Tibial artery (tissue), 4 donors: ENCODE measurements around the gene ARHGAP15.
A peak's percentile ranks its signal among the peaks of the same experiment; 100 is the strongest.

ENCODE experiments used
- DNase-seq, 2 donors: peaks; one replicate each; pipeline ENCODE4 v3.0.0-alpha.2; 2019
- H3K27ac ChIP-seq, 2 donors: fragments of 200-600 bp; sonication (generic) in 1 of 2; 1 replicate in 1 of 2; 2 replicates in 1 of 2; pipeline ENCODE4 v1.5.1; 2018 to 2019; ENCODE audit warnings: mild to moderate bottlenecking in 1 of 2
- H3K27me3 ChIP-seq, 2 donors: fragments of 200-600 bp; sonication (generic) in 1 of 2; one replicate each; pipeline versions ENCODE4 v1.5.1 to v1.6.0; 2016 to 2019
- H3K36me3 ChIP-seq, 3 donors: fragments of 200-600 bp; sonication (generic) in 2 of 3; one replicate each; pipeline ENCODE4 v1.5.1; 2016 to 2019; ENCODE audit warnings: mild to moderate bottlenecking in 2 of 3
- H3K4me1 ChIP-seq, 4 donors: fragments of 200-600 bp; sonication (generic) in 2 of 4; 1 replicate in 3 of 4; 2 replicates in 1 of 4; pipeline ENCODE4 v1.5.1; 2016 to 2019
- H3K4me3 ChIP-seq, 2 donors: fragments of 200-600 bp; sonication (generic) in 1 of 2; 1 replicate in 1 of 2; 2 replicates in 1 of 2; pipeline ENCODE4 v1.5.1; 2018 to 2019; ENCODE audit warnings: mild to moderate bottlenecking in 2 of 2
- H3K9me3 ChIP-seq, 3 donors: fragments of 200-600 bp; sonication (generic) in 1 of 3; one replicate each; pipeline ENCODE4 v1.5.1; 2016 to 2019
- intact Hi-C: fragments of 100-400 bp; cut with DNase I; formaldehyde crosslinking; loops from one replicate; pipeline ENCODE4 v1.15.0; 2023; ENCODE audit warnings: low total_unique reads
- TF ChIP-seq, protein P1 (sequence below), 2 experiments: fragments of 200-600 bp in 1 of 2; fragments of 450-650 bp in 1 of 2; IDR thresholded peaks; one replicate each; pipeline ENCODE4 v1.5.1; 2017 to 2019; ENCODE audit warnings: antibody characterized with exemption in 2 of 2, mild to moderate bottlenecking in 1 of 2, moderate library complexity in 1 of 2

ARHGAP15 gene

DNA sequence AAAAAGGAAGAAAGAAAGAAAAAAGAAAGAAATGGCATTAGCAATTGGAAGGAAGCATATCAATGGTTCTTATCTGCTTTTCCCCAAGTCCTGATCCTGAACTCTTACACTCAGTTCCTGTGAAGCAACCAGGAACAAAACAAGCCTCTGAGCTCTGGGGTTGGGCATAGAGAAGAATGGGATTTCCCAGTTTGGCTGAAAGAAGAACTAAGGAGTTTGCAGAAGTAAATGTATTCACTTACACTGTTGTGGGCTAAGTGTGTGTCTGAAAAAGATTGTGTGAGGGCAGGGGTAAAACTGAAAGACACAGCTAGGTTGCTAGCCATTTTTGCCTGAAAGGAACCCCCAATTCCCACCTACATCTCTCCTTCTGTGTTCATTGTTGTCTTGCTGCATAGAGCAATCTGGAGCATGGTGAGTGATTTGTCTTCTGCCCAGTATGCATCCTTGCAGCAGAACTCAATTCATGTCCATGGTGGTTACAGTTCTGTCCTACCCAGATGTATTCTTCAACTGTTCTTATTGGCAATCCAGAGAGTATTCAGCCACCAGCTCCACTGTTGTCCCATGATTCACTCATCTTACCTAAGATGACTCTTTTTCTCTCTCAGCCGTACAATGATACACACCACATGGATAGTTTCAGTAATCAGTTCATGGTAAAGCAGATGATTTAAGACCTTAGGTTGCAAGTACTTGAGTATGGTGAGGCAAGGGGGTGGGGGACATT is 348.7 kb downstream of the ARHGAP15 start:
- Histone ChIP-seq H3K27ac (peak overlapping the region; percentile 31 to 67), H3K4me3 (no peak overlapping the region), H3K9me3 (no peaks in the 10 kb centered on the region), H3K4me1 (peaks cover 0 to 82% (median 38%) of the 10 kb centered on the region in 4 donors), H3K27me3 (no peaks in the 10 kb centered on the region), H3K36me3 (no peaks in the 10 kb centered on the region)
- no peak for DNase-seq
- intact Hi-C loops = no loop called here
- TF ChIP-seq, protein P1, sequence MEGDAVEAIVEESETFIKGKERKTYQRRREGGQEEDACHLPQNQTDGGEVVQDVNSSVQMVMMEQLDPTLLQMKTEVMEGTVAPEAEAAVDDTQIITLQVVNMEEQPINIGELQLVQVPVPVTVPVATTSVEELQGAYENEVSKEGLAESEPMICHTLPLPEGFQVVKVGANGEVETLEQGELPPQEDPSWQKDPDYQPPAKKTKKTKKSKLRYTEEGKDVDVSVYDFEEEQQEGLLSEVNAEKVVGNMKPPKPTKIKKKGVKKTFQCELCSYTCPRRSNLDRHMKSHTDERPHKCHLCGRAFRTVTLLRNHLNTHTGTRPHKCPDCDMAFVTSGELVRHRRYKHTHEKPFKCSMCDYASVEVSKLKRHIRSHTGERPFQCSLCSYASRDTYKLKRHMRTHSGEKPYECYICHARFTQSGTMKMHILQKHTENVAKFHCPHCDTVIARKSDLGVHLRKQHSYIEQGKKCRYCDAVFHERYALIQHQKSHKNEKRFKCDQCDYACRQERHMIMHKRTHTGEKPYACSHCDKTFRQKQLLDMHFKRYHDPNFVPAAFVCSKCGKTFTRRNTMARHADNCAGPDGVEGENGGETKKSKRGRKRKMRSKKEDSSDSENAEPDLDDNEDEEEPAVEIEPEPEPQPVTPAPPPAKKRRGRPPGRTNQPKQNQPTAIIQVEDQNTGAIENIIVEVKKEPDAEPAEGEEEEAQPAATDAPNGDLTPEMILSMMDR (IDR thresholded peaks at IDR 0.05) = no peak

DNA sequence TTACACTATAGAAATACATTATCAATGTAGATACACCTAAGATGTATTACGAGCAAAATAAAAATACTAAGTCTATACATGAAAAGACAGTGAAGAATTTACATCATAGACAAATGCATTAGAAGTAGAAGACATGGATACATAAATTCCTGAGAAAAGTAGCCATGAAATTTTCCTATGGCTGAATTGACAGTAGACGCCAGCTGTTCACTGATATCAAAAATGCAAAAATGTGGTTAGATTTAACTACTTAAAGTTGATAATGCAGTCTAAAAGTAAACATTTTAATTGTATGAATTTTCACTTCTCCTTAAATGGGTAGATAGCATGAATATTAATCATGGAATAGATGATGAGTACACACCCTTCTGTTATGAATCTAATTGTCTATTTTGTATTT is 350.9 kb downstream of the ARHGAP15 start:
- H3K4me3 ChIP-seq = no peak overlapping the region
- H3K27me3 ChIP-seq = no peaks in the 10 kb centered on the region
- H3K36me3 ChIP-seq = no peaks in the 10 kb centered on the region
- TF ChIP-seq, protein P1 (IDR thresholded peaks at IDR 0.05) = no peak
- peak overlapping the region; percentile 67 to 69 for H3K27ac ChIP-seq
- H3K4me1 ChIP-seq = peaks cover 0 to 69% (median 30%) of the 10 kb centered on the region in 4 donors
- no peaks in the 10 kb centered on the region for H3K9me3 ChIP-seq
- intact Hi-C loops = no loop called here
- DNase-seq = no peak

DNA sequence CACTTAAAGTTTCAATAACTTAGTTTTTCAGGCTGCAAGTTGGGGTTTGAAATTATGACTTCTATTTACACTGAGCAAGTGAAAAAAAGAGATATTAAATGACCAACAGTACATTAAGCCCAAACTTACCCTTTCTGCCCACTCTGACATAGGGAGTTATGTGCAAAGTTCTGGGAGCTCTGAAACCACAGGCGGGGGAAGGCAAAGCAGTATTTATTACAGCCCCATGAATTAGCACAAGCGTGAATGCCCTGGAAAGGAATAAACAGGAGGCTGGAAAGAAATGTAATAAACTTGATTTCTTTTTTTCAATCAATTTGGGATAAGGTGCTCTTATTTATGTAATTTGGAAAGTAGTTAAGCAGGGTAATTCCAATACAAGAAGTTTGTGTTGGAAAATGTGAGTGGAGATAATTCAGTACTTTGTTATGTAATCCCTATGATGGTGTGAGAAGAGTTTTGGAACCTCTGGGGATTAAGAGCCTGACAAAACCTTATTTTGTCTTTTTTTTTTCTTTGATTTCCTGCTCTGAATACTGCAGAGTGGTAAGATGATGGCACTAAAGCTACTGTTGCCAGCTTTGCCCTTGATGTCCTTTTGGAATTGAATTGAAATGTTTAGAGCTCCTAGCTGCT is 351.5 kb downstream of the ARHGAP15 start:
- TF ChIP-seq, protein P1 (IDR thresholded peaks at IDR 0.05) = no peak
- intact Hi-C loops = no loop called here
- no peaks in the 10 kb centered on the region for H3K27me3 ChIP-seq
- H3K4me3 ChIP-seq = no peak overlapping the region
- no peaks in the 10 kb centered on the region for H3K36me3 ChIP-seq
- peak overlapping the region; percentile 67 to 69 for H3K27ac ChIP-seq
- no peak for DNase-seq
- H3K9me3 ChIP-seq = no peaks in the 10 kb centered on the region
- peaks cover 0 to 62% (median 24%) of the 10 kb centered on the region in 4 donors for H3K4me1 ChIP-seq

GRCh38 chr2:143481237-143481623 is 352.0 kb downstream of the ARHGAP15 start:
- peak overlapping the region; percentile 67 to 69 for H3K27ac ChIP-seq
- no peaks in the 10 kb centered on the region for H3K27me3 ChIP-seq
- H3K9me3 ChIP-seq = no peaks in the 10 kb centered on the region
- intact Hi-C loops = no loop called here
- H3K4me3 ChIP-seq = no peak overlapping the region
- DNase-seq = no peak
- no peaks in the 10 kb centered on the region for H3K36me3 ChIP-seq
- H3K4me1 ChIP-seq = peaks cover 0 to 57% (median 22%) of the 10 kb centered on the region in 4 donors
- TF ChIP-seq, protein P1 (IDR thresholded peaks at IDR 0.05) = no peak

DNA sequence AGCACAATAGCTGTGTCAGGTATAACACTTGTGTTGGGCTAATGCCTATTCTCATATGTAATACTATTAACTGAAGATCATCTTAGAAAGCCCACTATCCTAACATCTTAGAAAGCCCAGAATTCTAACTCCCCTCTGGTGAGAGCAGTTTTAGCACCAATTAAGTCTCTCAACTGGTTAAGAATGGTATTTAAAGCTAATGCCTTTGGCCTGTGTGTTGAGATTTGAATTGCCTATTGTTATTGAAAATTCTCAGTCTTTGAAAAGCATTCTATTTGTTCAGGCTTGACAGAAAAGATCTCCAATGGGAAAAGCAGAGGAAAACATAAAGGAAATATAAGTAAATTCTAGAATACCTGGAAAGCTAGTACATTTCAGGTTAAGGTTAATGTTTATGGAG is 352.5 kb downstream of the ARHGAP15 start:
- intact Hi-C loops = no loop called here
- peak overlapping the region; percentile 67 to 69 for H3K27ac ChIP-seq

More for the DNA sequence above, 352.5 kb downstream of the ARHGAP15 start:
- Histone ChIP-seq H3K9me3 (no peaks in the 10 kb centered on the region), H3K36me3 (no peaks in the 10 kb centered on the region), H3K4me1 (peaks cover 0 to 52% (median 20%) of the 10 kb centered on the region in 4 donors), H3K27me3 (no peaks in the 10 kb centered on the region), H3K4me3 (no peak overlapping the region)
- TF ChIP-seq, protein P1 (IDR thresholded peaks at IDR 0.05) = no peak
- DNase-seq = no peak
